ENCODE data around the gene HEPACAM2.

GRCh38 chr7:93156884-93157283 is 69.4 kb downstream of the HEPACAM2 start:
- no peak for TF ChIP-seq CTCF (IDR thresholded peaks at IDR 0.05; ENCODE audit: poor library complexity)
- TF ChIP-seq EZH2phosphoT487 (IDR thresholded peaks at IDR 0.05; ENCODE audit: low read depth, severe bottlenecking, unreplicated experiment), result no peak
- no peak for TF ChIP-seq EZH2 (IDR thresholded peaks at IDR 0.05; ENCODE audit: borderline replicate concordance)

Data from hepatocyte (in vitro differentiated cells).